Loucy (cell line): ENCODE measurements around the gene KCNJ6.
A peak's percentile ranks its signal among the peaks of the same experiment; 100 is the strongest.
"Not testable (repeated sequence)": the region's sequence is repeated elsewhere in the genome, so short reads cannot be mapped to it uniquely, and the experiment has no call there.

Experiments
- H2AFZ ChIP-seq: fragments of 200-600 bp; sonication (generic); 2 replicates; pipeline ENCODE4 v1.6.0; 2016; ENCODE audit warnings: antibody characterized with exemption, mild to moderate bottlenecking, low read length, moderate library complexity
- H3F3A ChIP-seq: fragments of 200-600 bp; 2 replicates; pipeline ENCODE4 v1.6.0; 2016; ENCODE audit warnings: antibody characterized with exemption, low read depth, mild to moderate bottlenecking
- H3K27me3 ChIP-seq: fragments of 200-600 bp; sonication (generic); 2 replicates; pipeline ENCODE4 v1.6.1; 2014; ENCODE audit warnings: low read length, mild to moderate bottlenecking; ENCODE audit not compliant: insufficient read depth, poor library complexity, severe bottlenecking
- H3K36me3 ChIP-seq: fragments of 200-600 bp; sonication (generic); 2 replicates; pipeline ENCODE4 v1.6.1; 2016; ENCODE audit warnings: low read length; ENCODE audit not compliant: insufficient read depth
- H3K4me1 ChIP-seq: fragments of 200-600 bp; sonication (generic); 2 replicates; pipeline ENCODE4 v1.5.1; 2014; ENCODE audit warnings: low read length, mild to moderate bottlenecking; ENCODE audit not compliant: insufficient read depth, poor library complexity, severe bottlenecking
- H3K4me2 ChIP-seq: fragments of 200-600 bp; sonication (generic); 2 replicates; pipeline ENCODE4 v1.6.0; 2014; ENCODE audit warnings: antibody characterized with exemption, low read length, low read depth, mild to moderate bottlenecking; ENCODE audit not compliant: poor library complexity, severe bottlenecking
- H3K4me3 ChIP-seq: fragments of 200-600 bp; sonication (generic); 2 replicates; pipeline ENCODE4 v1.5.1; 2014; ENCODE audit warnings: low read length, mild to moderate bottlenecking, mixed read lengths; ENCODE audit not compliant: poor library complexity, severe bottlenecking
- H3K79me2 ChIP-seq: fragments of 200-600 bp; sonication (generic); 2 replicates; pipeline ENCODE4 v1.6.1; 2014; ENCODE audit warnings: low read length; ENCODE audit not compliant: insufficient read depth
- H3K9ac ChIP-seq: fragments of 200-600 bp; sonication (generic); 2 replicates; pipeline ENCODE4 v1.6.0; 2014; ENCODE audit warnings: mild to moderate bottlenecking, low read depth, low read length, moderate library complexity; ENCODE audit not compliant: poor library complexity, severe bottlenecking
- H3K9me2 ChIP-seq: fragments of 200-600 bp; sonication (generic); replicated peaks from 2 replicates; pipeline ENCODE4 v1.6.1; 2016; ENCODE audit warnings: low read depth, low read length, mixed read lengths
- H3K9me3 ChIP-seq: fragments of 200-600 bp; sonication (generic); 2 replicates; pipeline ENCODE4 v1.6.1; 2014; ENCODE audit warnings: mild to moderate bottlenecking, antibody characterized with exemption, low read length, low read depth; ENCODE audit not compliant: insufficient read depth
- H4K20me1 ChIP-seq: fragments of 200-600 bp; sonication (generic); 2 replicates; pipeline ENCODE4 v1.6.0; 2014; ENCODE audit warnings: antibody characterized with exemption, low read length, mild to moderate bottlenecking; ENCODE audit not compliant: insufficient read depth, poor library complexity, severe bottlenecking
- EZH2phosphoT487 ChIP-seq: fragments of 200-600 bp; IDR thresholded peaks from 2 replicates; pipeline ENCODE4 v1.6.1; 2018; ENCODE audit warnings: antibody characterized with exemption, mild to moderate bottlenecking, moderate library complexity, borderline replicate concordance
- TF ChIP-seq, protein P1 (sequence below): fragments of 200-600 bp; sonication (generic); conservative IDR thresholded peaks from 2 replicates; pipeline ENCODE4 v1.5.1; 2014; ENCODE audit warnings: mild to moderate bottlenecking, antibody characterized with exemption, low read length

The KCNJ6 gene

GRCh38 chr21:37644636-37645035, 271.6 kb downstream of the KCNJ6 start:
- Histone ChIP-seq H3K4me3 (no peak overlapping the region), H3K9ac (no peak overlapping the region), H3K4me2 (no peak overlapping the region), H2AFZ (no peak overlapping the region), H3K9me3 (no peaks in the 10 kb centered on the region), H4K20me1 (no peaks in the 10 kb centered on the region), H3K9me2 (no peaks in the 10 kb centered on the region), H3K36me3 (no peaks in the 10 kb centered on the region), H3F3A (no peaks in the 10 kb centered on the region), H3K79me2 (no peaks in the 10 kb centered on the region), H3K27me3 (no peaks in the 10 kb centered on the region), H3K4me1 (no peaks in the 10 kb centered on the region)
- TF ChIP-seq, protein P1, sequence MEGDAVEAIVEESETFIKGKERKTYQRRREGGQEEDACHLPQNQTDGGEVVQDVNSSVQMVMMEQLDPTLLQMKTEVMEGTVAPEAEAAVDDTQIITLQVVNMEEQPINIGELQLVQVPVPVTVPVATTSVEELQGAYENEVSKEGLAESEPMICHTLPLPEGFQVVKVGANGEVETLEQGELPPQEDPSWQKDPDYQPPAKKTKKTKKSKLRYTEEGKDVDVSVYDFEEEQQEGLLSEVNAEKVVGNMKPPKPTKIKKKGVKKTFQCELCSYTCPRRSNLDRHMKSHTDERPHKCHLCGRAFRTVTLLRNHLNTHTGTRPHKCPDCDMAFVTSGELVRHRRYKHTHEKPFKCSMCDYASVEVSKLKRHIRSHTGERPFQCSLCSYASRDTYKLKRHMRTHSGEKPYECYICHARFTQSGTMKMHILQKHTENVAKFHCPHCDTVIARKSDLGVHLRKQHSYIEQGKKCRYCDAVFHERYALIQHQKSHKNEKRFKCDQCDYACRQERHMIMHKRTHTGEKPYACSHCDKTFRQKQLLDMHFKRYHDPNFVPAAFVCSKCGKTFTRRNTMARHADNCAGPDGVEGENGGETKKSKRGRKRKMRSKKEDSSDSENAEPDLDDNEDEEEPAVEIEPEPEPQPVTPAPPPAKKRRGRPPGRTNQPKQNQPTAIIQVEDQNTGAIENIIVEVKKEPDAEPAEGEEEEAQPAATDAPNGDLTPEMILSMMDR, result no peak
- no peak for TF ChIP-seq EZH2phosphoT487

DNA sequence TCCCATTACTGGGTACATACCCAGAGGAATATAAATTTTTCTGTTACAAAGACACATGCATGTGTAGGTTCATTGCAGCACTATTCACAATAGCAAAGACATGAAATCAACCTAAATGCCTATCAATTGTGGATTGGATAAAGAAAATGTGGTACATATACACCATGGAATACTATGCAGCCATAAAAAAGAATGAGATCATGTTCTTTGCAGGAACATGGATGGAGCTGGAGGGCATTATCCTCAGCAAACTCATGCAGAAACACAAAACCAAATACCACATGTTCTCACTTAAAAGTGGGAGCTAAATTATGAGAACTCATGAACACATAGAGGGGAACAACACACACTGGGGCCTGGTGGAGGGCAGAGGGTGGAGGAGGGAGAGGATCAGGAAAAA, 272.4 kb downstream of the KCNJ6 start:
- H3K9me2 ChIP-seq, H3K36me3 ChIP-seq: not testable (repeated sequence)

DNA sequence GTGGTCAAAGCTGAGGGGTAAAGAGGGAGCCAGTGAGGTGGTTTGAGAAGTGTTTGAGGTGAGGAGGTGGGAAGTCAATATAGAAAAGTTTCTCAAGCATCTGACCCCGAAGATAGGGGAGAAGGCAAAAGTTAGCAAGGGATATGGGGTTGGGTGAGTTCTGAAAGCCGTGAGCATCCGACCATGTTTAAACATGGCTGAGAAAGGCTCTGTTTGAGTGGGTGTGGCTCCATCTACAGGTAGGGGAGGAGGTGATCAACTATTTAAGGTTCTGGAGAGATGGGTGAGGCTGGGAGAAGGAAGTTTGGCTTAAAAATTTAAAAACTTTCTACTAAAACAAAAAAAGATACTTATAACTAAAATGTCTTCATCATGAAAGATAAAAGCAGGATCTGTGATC, 273.8 kb downstream of the KCNJ6 start:
- H3K4me2 ChIP-seq, result no peak overlapping the region
- H3K9me2 ChIP-seq, result no peaks in the 10 kb centered on the region
- H2AFZ ChIP-seq, result peak overlapping the region; percentile 96
- TF ChIP-seq EZH2phosphoT487, result no peak
- TF ChIP-seq, protein P1, result peak; percentile 65
- no peak overlapping the region for H3K9ac ChIP-seq
- no peaks in the 10 kb centered on the region for H3K79me2 ChIP-seq
- no peaks in the 10 kb centered on the region for H3K9me3 ChIP-seq
- no peaks in the 10 kb centered on the region for H4K20me1 ChIP-seq
- H3K4me3 ChIP-seq, result no peak overlapping the region
- no peaks in the 10 kb centered on the region for H3K4me1 ChIP-seq
- H3K36me3 ChIP-seq, result no peaks in the 10 kb centered on the region
- no peaks in the 10 kb centered on the region for H3K27me3 ChIP-seq
- H3F3A ChIP-seq, result no peaks in the 10 kb centered on the region

More for the DNA sequence above, 272.4 kb downstream of the KCNJ6 start:
- H3K9me3 ChIP-seq, H3K4me3 ChIP-seq, H3K9ac ChIP-seq, H3K79me2 ChIP-seq, H3K27me3 ChIP-seq, H2AFZ ChIP-seq, H3F3A ChIP-seq, H3K4me1 ChIP-seq, H3K4me2 ChIP-seq, H4K20me1 ChIP-seq: not testable (repeated sequence)

GRCh38 chr21:37639756-37640155, 276.5 kb downstream of the KCNJ6 start:
- Histone ChIP-seq H3K79me2 (no peaks in the 10 kb centered on the region), H4K20me1 (no peaks in the 10 kb centered on the region), H2AFZ (no peak overlapping the region), H3K4me2 (no peak overlapping the region), H3K27me3 (no peaks in the 10 kb centered on the region), H3K9me2 (no peaks in the 10 kb centered on the region), H3K9ac (no peak overlapping the region), H3F3A (no peaks in the 10 kb centered on the region), H3K4me1 (no peaks in the 10 kb centered on the region), H3K9me3 (no peaks in the 10 kb centered on the region), H3K4me3 (no peak overlapping the region), H3K36me3 (no peaks in the 10 kb centered on the region)
- TF ChIP-seq, protein P1, result no peak
- TF ChIP-seq EZH2phosphoT487, result no peak
